Skeletal muscle tissue (tissue), 4 donors: Measurements from ENCODE around the gene ANKRD44. TPM values are rescaled to one million over a fixed set of nuclear protein-coding genes. Genes with fewer than 3 reads are reported as not detected.
"Not testable (repeated sequence)": the region's sequence is repeated elsewhere in the genome, so short reads cannot be mapped to it uniquely, and the experiment has no call there.

Experiments
- H3K27ac ChIP-seq: one replicate; pipeline ENCODE4 v1.7.0; 2013; ENCODE audit warnings: mild to moderate bottlenecking, low read depth, low read length, inconsistent platforms
- H3K27me3 ChIP-seq, 3 donors: one replicate each; pipeline ENCODE4 v1.7.0; 2013; ENCODE audit warnings: low read length in 3 of 3; ENCODE audit not compliant: control insufficient read depth in 3 of 3, insufficient read depth in 3 of 3
- H3K36me3 ChIP-seq, 3 donors: one replicate each; pipeline ENCODE4 v1.7.0; 2013; ENCODE audit warnings: low read length in 3 of 3; ENCODE audit not compliant: control insufficient read depth in 3 of 3, insufficient read depth in 3 of 3
- H3K4me1 ChIP-seq, 3 donors: one replicate each; pipeline ENCODE4 v1.7.0; 2013; ENCODE audit warnings: low read length in 3 of 3, mild to moderate bottlenecking in 3 of 3; ENCODE audit not compliant: control insufficient read depth in 3 of 3, insufficient read depth in 3 of 3
- H3K4me3 ChIP-seq, 3 donors: one replicate each; pipeline ENCODE4 v1.7.0; 2013; ENCODE audit warnings: low read length in 3 of 3
- H3K9ac ChIP-seq, 3 donors: one replicate each; pipeline ENCODE4 v1.7.0; 2013; ENCODE audit warnings: low read length in 3 of 3, mild to moderate bottlenecking in 3 of 3, moderate library complexity in 2 of 3, low read depth in 1 of 3
- H3K9me3 ChIP-seq, 3 donors: one replicate each; pipeline ENCODE4 v1.7.0; 2013; ENCODE audit warnings: low read length in 3 of 3; ENCODE audit not compliant: control insufficient read depth in 3 of 3
- total RNA-seq: library from RNA; depleted of rRNA; stranded (reverse); fragments of >200 nt; gene quantifications from one replicate; pipeline ENCODE4 v1.2.3, GENCODE V29; 2014
- donor health status: Osteomylitis.

Gene ANKRD44
- total RNA-seq, 1 donor from 2014 or later, result 26.6 TPM

- Histone ChIP-seq H3K27me3 (no peaks in the 10 kb centered on the region), H3K27ac (no peak overlapping the region), H3K4me3 (no peak overlapping the region), H3K36me3 (peaks cover 2 to 5% (median 4%) of the 10 kb centered on the region in 3 donors), H3K4me1 (no peaks in the 10 kb centered on the region), H3K9me3 (no peaks in the 10 kb centered on the region), H3K9ac (no peak overlapping the region)
Measured at GRCh38 chr2:197024206-197024605, 286.4 kb downstream of the ANKRD44 start.

DNA sequence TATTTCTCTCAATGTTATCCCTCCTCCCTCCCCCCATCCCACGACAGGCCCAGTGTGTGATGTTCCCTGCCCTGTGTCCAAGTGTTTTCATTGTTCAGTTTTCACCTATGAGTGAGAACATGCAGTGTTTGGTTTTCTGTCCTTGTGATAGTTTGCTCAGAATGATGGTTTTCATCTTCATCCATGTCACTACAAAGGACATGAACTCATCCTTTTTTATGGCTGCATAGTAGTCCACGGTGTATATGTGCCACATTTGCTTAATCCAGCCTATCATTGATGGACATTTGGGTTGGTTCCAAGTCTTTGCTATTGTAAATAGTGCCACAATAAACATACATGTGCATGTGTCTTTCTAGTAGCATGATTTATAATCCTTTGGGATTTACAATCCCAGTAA, 289.7 kb downstream of the ANKRD44 start:
- H3K9ac ChIP-seq, H3K27me3 ChIP-seq, H3K27ac ChIP-seq, H3K4me3 ChIP-seq, H3K36me3 ChIP-seq, H3K9me3 ChIP-seq, H3K4me1 ChIP-seq: not testable (repeated sequence)

DNA sequence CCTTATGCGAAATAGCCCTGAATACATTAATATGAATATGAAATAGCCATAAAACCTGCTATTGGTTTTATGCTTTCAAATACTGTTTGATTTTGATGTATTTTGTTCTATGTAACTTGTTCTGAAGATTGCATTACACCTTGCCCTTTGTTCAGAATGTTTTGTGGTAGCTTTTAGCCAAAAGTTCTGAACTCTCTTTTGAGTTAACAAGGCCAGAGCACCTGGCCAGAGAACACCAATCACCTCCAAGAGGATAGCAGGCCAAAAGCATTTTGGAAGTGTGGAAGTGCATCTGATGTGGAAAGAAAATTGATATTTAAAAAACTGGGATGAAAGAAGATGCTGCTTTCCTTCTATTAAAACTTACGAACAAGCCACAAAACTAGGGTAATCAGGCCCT, 297.5 kb downstream of the ANKRD44 start:
- Histone ChIP-seq H3K27ac (no peak overlapping the region), H3K9me3 (no peaks in the 10 kb centered on the region), H3K36me3 (no peaks in the 10 kb centered on the region), H3K4me1 (peaks cover 0 to 3% (median 0%) of the 10 kb centered on the region in 3 donors), H3K9ac (no peak overlapping the region), H3K27me3 (no peaks in the 10 kb centered on the region), H3K4me3 (no peak overlapping the region)

GRCh38 chr2:197011801-197012641, 298.6 kb downstream of the ANKRD44 start:
- Histone ChIP-seq H3K4me3 (no peak overlapping the region), H3K27ac (no peak overlapping the region), H3K9me3 (no peaks in the 10 kb centered on the region), H3K27me3 (no peaks in the 10 kb centered on the region), H3K9ac (peak overlapping the region in 1 of 3 donors; percentile 22), H3K4me1 (peaks cover 0 to 3% (median 0%) of the 10 kb centered on the region in 3 donors), H3K36me3 (no peaks in the 10 kb centered on the region)

- Histone ChIP-seq H3K36me3 (no peaks in the 10 kb centered on the region), H3K27me3 (no peaks in the 10 kb centered on the region), H3K9me3 (no peaks in the 10 kb centered on the region), H3K9ac (no peak overlapping the region), H3K27ac (no peak overlapping the region), H3K4me3 (no peak overlapping the region), H3K4me1 (peaks cover 0 to 3% (median 0%) of the 10 kb centered on the region in 3 donors)
Measured at GRCh38 chr2:197011021-197011417, 299.6 kb downstream of the ANKRD44 start.

DNA sequence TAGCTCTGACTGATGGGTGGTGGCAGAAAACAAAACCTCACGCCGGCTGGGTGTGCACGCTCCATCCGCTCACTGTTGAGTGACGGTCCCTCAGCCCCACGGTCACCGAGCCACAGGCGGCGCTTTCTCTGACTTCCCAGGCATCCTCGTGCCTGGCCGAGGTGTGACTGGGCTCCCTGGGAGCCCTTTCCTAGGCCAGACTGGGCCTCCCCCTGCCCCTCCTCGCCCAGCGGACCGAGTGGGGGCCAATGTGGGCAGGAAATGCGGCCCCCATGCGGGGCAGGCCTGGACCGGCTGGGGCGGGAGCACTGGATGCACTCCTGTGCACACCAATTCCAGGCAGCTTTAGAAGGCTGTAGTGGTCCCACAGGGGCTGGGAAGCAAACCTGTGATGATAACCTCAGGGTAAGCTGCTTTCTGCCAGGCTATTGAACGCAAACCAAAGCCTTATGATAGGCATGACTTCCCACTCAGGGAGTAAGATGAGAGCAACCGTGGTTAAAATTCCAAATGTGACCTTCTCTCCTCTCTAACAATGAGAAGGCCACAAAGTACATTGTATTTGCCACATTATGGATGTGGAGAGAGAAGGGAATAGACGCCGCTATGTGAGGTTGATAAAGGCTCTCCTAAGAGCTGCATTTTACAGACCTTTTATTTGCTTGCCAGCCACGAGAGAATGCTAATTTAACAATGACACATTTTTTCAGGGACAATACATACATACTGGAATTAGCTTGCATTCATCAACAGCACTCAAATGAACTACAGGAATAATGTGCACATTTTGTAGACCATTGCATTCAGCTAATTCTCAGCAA, 300.2 kb downstream of the ANKRD44 start:
- H3K27ac ChIP-seq, result no peak overlapping the region
- H3K9me3 ChIP-seq, result no peaks in the 10 kb centered on the region
- no peaks in the 10 kb centered on the region for H3K27me3 ChIP-seq
- H3K4me3 ChIP-seq, result no peak overlapping the region
- peaks cover 0 to 4% (median 0%) of the 10 kb centered on the region in 3 donors for H3K36me3 ChIP-seq
- peaks cover 0 to 3% (median 0%) of the 10 kb centered on the region in 3 donors for H3K4me1 ChIP-seq
- H3K9ac ChIP-seq, result no peak overlapping the region

DNA sequence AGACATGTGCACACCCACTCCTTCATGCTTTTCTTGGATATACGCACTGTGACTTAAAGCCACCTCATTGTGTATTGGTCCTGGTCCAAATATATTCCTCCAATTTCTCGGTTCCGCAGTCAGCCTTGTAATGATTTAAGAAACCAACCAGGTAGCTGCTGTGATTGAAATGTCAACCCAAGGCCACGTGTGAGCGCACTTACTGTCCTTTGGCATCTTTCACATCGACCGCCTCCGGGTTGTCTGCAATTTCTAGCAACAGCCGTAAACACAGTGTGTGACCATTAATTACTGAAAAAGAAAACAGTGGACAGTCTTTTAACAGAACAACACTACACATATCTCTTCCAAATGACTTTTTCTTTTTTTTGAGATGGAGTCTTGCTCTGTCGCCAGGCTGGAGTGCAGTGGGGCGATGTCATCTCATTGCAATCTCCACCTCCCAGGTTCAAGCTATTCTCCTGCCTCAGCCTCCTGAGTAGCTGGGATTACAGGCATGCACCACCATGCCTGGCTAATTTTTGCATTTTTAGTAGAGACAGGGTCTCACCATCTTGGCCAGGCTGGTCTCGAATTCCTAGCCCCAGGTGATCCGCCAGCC, 301.7 kb downstream of the ANKRD44 start:
- not testable (repeated sequence) for H3K36me3 ChIP-seq, H3K9me3 ChIP-seq, H3K4me3 ChIP-seq, H3K4me1 ChIP-seq, H3K27ac ChIP-seq, H3K9ac ChIP-seq, H3K27me3 ChIP-seq

DNA sequence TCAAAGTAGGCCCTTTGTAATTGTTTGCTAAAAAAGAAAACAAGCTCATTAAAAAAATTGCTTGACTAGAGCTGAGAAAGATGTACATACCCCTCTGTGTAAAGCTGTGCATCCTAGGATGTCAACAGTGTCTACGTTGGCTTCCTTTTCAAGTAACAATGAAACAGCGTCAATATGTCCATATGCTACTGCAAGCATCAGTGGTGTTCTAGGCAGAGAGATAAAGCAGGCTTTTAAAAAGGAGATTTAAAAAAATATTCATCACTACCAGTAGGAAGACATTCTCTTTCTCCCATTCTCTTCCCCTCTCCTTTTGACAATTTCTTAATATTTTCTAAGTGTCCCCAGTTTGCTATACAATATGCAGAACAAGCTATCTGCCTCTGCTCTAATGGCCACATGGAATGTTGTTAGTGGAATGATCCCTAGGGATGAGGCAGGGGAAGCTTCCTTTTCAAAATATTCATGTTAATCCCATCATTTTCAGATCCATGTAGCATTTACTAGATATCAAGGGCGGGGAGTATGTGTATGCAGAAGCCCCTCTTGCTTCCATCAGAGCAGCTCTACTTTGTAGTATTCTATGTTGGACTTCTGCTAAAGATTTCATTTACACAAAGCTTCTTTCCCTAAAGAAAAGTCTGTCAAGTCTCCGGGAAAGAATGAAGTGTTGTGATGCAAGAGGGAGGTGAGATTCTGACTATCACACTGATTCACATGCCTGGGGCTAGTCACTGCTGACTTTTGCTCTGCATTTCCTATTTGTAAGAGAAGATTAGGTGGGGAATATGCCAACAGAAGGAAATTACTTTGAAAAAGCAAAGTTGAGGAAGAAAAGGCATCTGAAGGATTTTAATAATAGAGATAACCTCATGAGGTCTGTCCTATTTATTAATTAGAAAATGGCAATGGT, 302.6 kb downstream of the ANKRD44 start:
- Histone ChIP-seq H3K9me3 (no peaks in the 10 kb centered on the region), H3K27ac (no peak overlapping the region), H3K27me3 (no peaks in the 10 kb centered on the region), H3K4me1 (peaks cover 0 to 3% (median 0%) of the 10 kb centered on the region in 3 donors), H3K4me3 (no peak overlapping the region), H3K36me3 (peaks cover 0 to 4% (median 0%) of the 10 kb centered on the region in 3 donors), H3K9ac (no peak overlapping the region)

GRCh38 chr2:197001921-197002320, 308.7 kb downstream of the ANKRD44 start:
- no peak overlapping the region for H3K9ac ChIP-seq
- peaks cover 0 to 4% (median 4%) of the 10 kb centered on the region in 3 donors for H3K36me3 ChIP-seq
- no peak overlapping the region for H3K27ac ChIP-seq
- no peaks in the 10 kb centered on the region for H3K27me3 ChIP-seq
- H3K4me3 ChIP-seq, result no peak overlapping the region
- H3K4me1 ChIP-seq, result no peaks in the 10 kb centered on the region
- H3K9me3 ChIP-seq, result no peaks in the 10 kb centered on the region
